Measurements from ENCODE around the gene CYTH3. TPM values are rescaled to one million over a fixed set of nuclear protein-coding genes. Genes with fewer than 3 reads are reported as not detected.

The CYTH3 gene
- total and polyA plus RNA-seq, 9 of the 15 experiments (the other 6 are each of a cell fraction or from before 2014, with no cell fraction given) = 0.25 to 15.2 (median 11.4) TPM

- TF ChIP-seq IRF9 (tag; IDR thresholded peaks at IDR 0.05) (no peak), SPI1 (IDR thresholded peaks at IDR 0.05; ENCODE audit: borderline replicate concordance, low read depth, low read length) (no peak), TEAD4 (IDR thresholded peaks at IDR 0.05; ENCODE audit: low read length) (no peak), TEAD4 (CRISPR knock-in tag; IDR thresholded peaks at IDR 0.05; ENCODE audit: borderline replicate concordance) (peak; percentile 49; the same call in 1 of the 2 replicates), CREM (IDR thresholded peaks at IDR 0.05; ENCODE audit: low read depth) (no peak), DACH1 (IDR thresholded peaks at IDR 0.05; ENCODE audit: partially characterized antibody) (no peak), ZBED1 (IDR thresholded peaks at IDR 0.05) (no peak), TAF1 (IDR thresholded peaks at IDR 0.05; ENCODE audit: control insufficient read depth, extremely low read depth, insufficient read depth, low read length, severe bottlenecking) (peak; percentile 38), CXXC5 (CRISPR knock-in tag; IDR thresholded peaks at IDR 0.05) (peak; percentile 89), MTA2 (IDR thresholded peaks at IDR 0.05; ENCODE audit: low read depth) (no peak), SIX5 (IDR thresholded peaks at IDR 0.05; ENCODE audit: borderline replicate concordance in 1 of 2, insufficient read depth in 1 of 2, low read depth in 1 of 2, low read length in 2 of 2) (no peak), RB1 (IDR thresholded peaks at IDR 0.05; ENCODE audit: low read depth) (peak; percentile 80; the same call in 1 of the 2 replicates), HNRNPUL1 (IDR thresholded peaks at IDR 0.05; ENCODE audit: low read length) (no peak), RBBP5 (IDR thresholded peaks at IDR 0.05; ENCODE audit: borderline replicate concordance, insufficient read depth, low read length, poor library complexity, severe bottlenecking) (peak; percentile 51), ESRRA (IDR thresholded peaks at IDR 0.05; ENCODE audit: borderline replicate concordance, low read depth) (no peak; the same call in 1 of the 2 replicates), ZNF23 (CRISPR knock-in tag; IDR thresholded peaks at IDR 0.05) (no peak), ZNF134 (CRISPR knock-in tag; conservative IDR thresholded peaks at IDR 0.05) (no peak), CBX2 (IDR thresholded peaks at IDR 0.05; ENCODE audit: insufficient read depth, low read length, poor library complexity, severe bottlenecking) (no peak), ZMIZ1 (IDR thresholded peaks at IDR 0.05; ENCODE audit: low read depth in 2 of 2, low read length in 2 of 2) (no peak), NEUROD1 (IDR thresholded peaks at IDR 0.05; ENCODE audit: borderline replicate concordance, low read depth, low read length, partially characterized antibody) (no peak), FOXP1 (CRISPR knock-in tag; IDR thresholded peaks at IDR 0.05) (0 out of 2 replicates have a peak, but pooled peaks have one; percentile 32)
- TF ChIP-seq, protein P1, sequence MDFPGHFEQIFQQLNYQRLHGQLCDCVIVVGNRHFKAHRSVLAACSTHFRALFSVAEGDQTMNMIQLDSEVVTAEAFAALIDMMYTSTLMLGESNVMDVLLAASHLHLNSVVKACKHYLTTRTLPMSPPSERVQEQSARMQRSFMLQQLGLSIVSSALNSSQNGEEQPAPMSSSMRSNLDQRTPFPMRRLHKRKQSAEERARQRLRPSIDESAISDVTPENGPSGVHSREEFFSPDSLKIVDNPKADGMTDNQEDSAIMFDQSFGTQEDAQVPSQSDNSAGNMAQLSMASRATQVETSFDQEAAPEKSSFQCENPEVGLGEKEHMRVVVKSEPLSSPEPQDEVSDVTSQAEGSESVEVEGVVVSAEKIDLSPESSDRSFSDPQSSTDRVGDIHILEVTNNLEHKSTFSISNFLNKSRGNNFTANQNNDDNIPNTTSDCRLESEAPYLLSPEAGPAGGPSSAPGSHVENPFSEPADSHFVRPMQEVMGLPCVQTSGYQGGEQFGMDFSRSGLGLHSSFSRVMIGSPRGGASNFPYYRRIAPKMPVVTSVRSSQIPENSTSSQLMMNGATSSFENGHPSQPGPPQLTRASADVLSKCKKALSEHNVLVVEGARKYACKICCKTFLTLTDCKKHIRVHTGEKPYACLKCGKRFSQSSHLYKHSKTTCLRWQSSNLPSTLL (IDR thresholded peaks at IDR 0.05) = no peak
Measured at GRCh38 chr7:6272481-6273323, at the start of gene CYTH3 (continued).

Data from K562 (cell line).